HepG2 (cell line): Measurements from ENCODE around the gene TTLL1. TPM values are rescaled to one million over a fixed set of nuclear protein-coding genes. Genes with fewer than 3 reads are reported as not detected.

Source experiments
- ATAC-seq: fragments of 200-7000 bp; cut with Tn5 transposase; 3 replicates; pipeline ENCODE4 v1.9.1; 2020; ENCODE audit warnings: mild to moderate bottlenecking, moderate library complexity
- BruUV-seq: library from RNA; stranded (reverse); fragments of 400-500 nt; replicated peaks from 2 replicates; lab custom pipeline; 2021; lab: Mats Ljungman, UMichigan
- CTCF ChIA-PET: fragments of 300-600 bp; formaldehyde crosslinking; extraction: SDS; loops from one replicate; lab custom pipeline; 2021; ENCODE audit warnings: low total read pairs, inconsistent platforms, low intra/inter-chr PET ratio; lab: Yijun Ruan, JAX
- POLR2A ChIA-PET: fragments of 350-600 bp; sonication (Branson Sonifier 250); formaldehyde crosslinking; loops from one replicate; lab custom pipeline; 2020; ENCODE audit warnings: antibody characterized with exemption, inconsistent platforms; lab: Yijun Ruan, JAX
- DNase-seq: peaks from one replicate; pipeline ENCODE4 v3.0.0-alpha.2; 2015; ENCODE audit warnings: low spot score
- FAIRE-seq: peaks from 3 replicates; lab custom pipeline; 2011; peaks lifted over from hg19 to GRCh38; lab: Jason Lieb, UNC
- H2AFZ ChIP-seq: one replicate; pipeline ENCODE4 v1.6.1; 2011; ENCODE audit warnings: low read length, inconsistent platforms
- H3K27ac ChIP-seq: fragments of 300-600 bp; 3 replicates; pipeline ENCODE4 v1.8.0; 2011; ENCODE audit warnings: mixed run types, mild to moderate bottlenecking, mixed read lengths, low read length, inconsistent platforms; ENCODE audit not compliant: insufficient read depth; ENCODE audit errors: extremely low read length
- H3K27me3 ChIP-seq, 2 experiments: fragments of 200-600 bp in 1 of 2; 2 replicates in 1 of 2; 3 replicates in 1 of 2; pipeline versions ENCODE4 v1.6.0 to v1.8.0; 2011; ENCODE audit warnings: low read length in 2 of 2, mild to moderate bottlenecking in 2 of 2, moderate library complexity in 2 of 2, inconsistent platforms in 1 of 2; ENCODE audit not compliant: insufficient read depth in 2 of 2, control insufficient read depth in 1 of 2
- H3K36me3 ChIP-seq, 2 experiments: fragments of 200-600 bp in 1 of 2; replicated peaks in 1 of 2; 2 replicates in 1 of 2; 3 replicates in 1 of 2; pipeline versions ENCODE4 v1.5.1 to v1.8.0; 2011; ENCODE audit warnings: low read length in 2 of 2, inconsistent platforms in 1 of 2; ENCODE audit not compliant: insufficient read depth in 2 of 2, control insufficient read depth in 1 of 2
- H3K4me1 ChIP-seq: 2 replicates; pipeline ENCODE4 v1.5.1; 2012; ENCODE audit warnings: low read length, inconsistent platforms; ENCODE audit not compliant: insufficient read depth
- H3K4me2 ChIP-seq: 2 replicates; pipeline ENCODE4 v1.6.0; 2011; ENCODE audit warnings: low read depth, low read length, inconsistent platforms
- H3K4me3 ChIP-seq, 3 experiments: fragments of 200-600 bp in 1 of 3; sonication (generic), shearing (Covaris generic) in 1 of 3; replicated peaks in 1 of 3; 2 replicates each; pipeline ENCODE4 v1.5.1; 2011 to 2016; ENCODE audit warnings: low read length in 3 of 3, inconsistent platforms in 2 of 3, low read depth in 2 of 3, mild to moderate bottlenecking in 2 of 3, control low read depth in 1 of 3, mixed read lengths in 1 of 3; ENCODE audit not compliant: insufficient read depth in 1 of 3
- H3K79me2 ChIP-seq: one replicate; pipeline ENCODE4 v1.6.1; 2011; ENCODE audit warnings: low read length, inconsistent platforms; ENCODE audit not compliant: insufficient read depth
- H3K9ac ChIP-seq: 2 replicates; pipeline ENCODE4 v1.6.0; 2011; ENCODE audit warnings: mild to moderate bottlenecking, low read depth, low read length, inconsistent platforms; ENCODE audit not compliant: insufficient read depth
- H3K9me3 ChIP-seq: 2 replicates; pipeline ENCODE4 v1.5.1; 2012; ENCODE audit warnings: mild to moderate bottlenecking, low read length
- H4K20me1 ChIP-seq: 2 replicates; pipeline ENCODE4 v1.6.0; 2011; ENCODE audit warnings: inconsistent platforms, mild to moderate bottlenecking, low read length, moderate library complexity; ENCODE audit not compliant: insufficient read depth
- AGO2 ChIP-seq: fragments of 200-400 bp; formaldehyde crosslinking; optimal IDR thresholded peaks from 2 replicates; pipeline ENCODE3; 2017; ENCODE audit warnings: mild to moderate bottlenecking, low read depth, low read length, moderate library complexity
- DMAP1 ChIP-seq: IDR thresholded peaks from 2 replicates; pipeline ENCODE4 v1.6.1; 2016
- HNRNPL ChIP-seq: fragments of 200-400 bp; formaldehyde crosslinking; IDR thresholded peaks from 2 replicates; pipeline ENCODE4 v1.6.1; 2017; ENCODE audit warnings: mild to moderate bottlenecking, low read depth, low read length
- HOXA5 ChIP-seq: sonication (generic); formaldehyde crosslinking; IDR thresholded peaks from 2 replicates; pipeline ENCODE4 v1.4.0; 2020; ENCODE audit warnings: missing genetic modification reagents
- KAT2B ChIP-seq: fragments of 150-350 bp; IDR thresholded peaks from 2 replicates; pipeline ENCODE4 v1.6.1; 2014; ENCODE audit warnings: low read depth, low read length, borderline replicate concordance
- MED1 ChIP-seq: sonication (generic); formaldehyde crosslinking; IDR thresholded peaks from 2 replicates; pipeline ENCODE4 v1.4.0; 2020; ENCODE audit warnings: missing genetic modification reagents
- MEF2D ChIP-seq: sonication (generic); formaldehyde crosslinking; IDR thresholded peaks from 2 replicates; pipeline ENCODE4 v1.5.1; 2020; ENCODE audit warnings: mild to moderate bottlenecking, missing genetic modification reagents
- SAP130 ChIP-seq: IDR thresholded peaks from 2 replicates; pipeline ENCODE4 v1.6.1; 2016; ENCODE audit warnings: low read depth
- ZFX ChIP-seq: sonication (generic); formaldehyde crosslinking; IDR thresholded peaks from 2 replicates; pipeline ENCODE4 v1.4.0; 2020; ENCODE audit warnings: mild to moderate bottlenecking, low read depth, missing genetic modification reagents, moderate library complexity
- ZNF75D ChIP-seq: sonication (generic); formaldehyde crosslinking; IDR thresholded peaks from 2 replicates; pipeline ENCODE4 v1.8.1; 2023; ENCODE audit warnings: missing genetic modification reagents, mild to moderate bottlenecking, borderline replicate concordance
- ZSCAN25 ChIP-seq: sonication (generic); formaldehyde crosslinking; IDR thresholded peaks from 2 replicates; pipeline ENCODE4 v1.8.0; 2022; ENCODE audit warnings: mild to moderate bottlenecking, missing genetic modification reagents
- WGBS: methylation state at CpG from one replicate; pipeline ENCODE4 v1.1.6; 2017; ENCODE audit warnings: low lambda C conversion rate; 5-methylcytosine and 5-hydroxymethylcytosine counted together
- in situ Hi-C: cut with HindIII; loops from 2 replicates; pipeline ENCODE4 v1.10.0; 2017; ENCODE audit warnings: low pct_unique_long_range_greater_than_20kb; ENCODE audit not compliant: extremely low pct_ligation_motif_present
- intact Hi-C: fragments of 100-400 bp; cut with micrococcal nuclease; formaldehyde crosslinking; loops from one replicate; pipeline ENCODE4 v1.10.0; 2022; ENCODE audit not compliant: unreplicated experiment
- polyA plus RNA-seq, 8 experiments: library from polyadenylated mRNA; depleted of rRNA in 3 of 8; stranded (reverse) in 7 of 8; unstranded in 1 of 8; fragments of >200 nt; fragmentation: Illumina TruSeq in 4 of 8; extraction: Trizol in 4 of 8; gene quantifications; 2 replicates each; pipeline versions ENCODE4 v1.2.1 to v1.2.3, GENCODE V29; 2011 to 2016; ENCODE audit warnings: low read depth in 4 of 8, missing spikeins in 1 of 8, mixed read lengths in 1 of 8; ENCODE audit not compliant: insufficient read depth in 1 of 8
- total RNA-seq, 5 experiments: library from RNA; depleted of rRNA; stranded (reverse); fragments of >200 nt; fragmentation: Illumina TruSeq; extraction: Trizol; gene quantifications; 2 replicates each; pipeline ENCODE4 v1.2.3, GENCODE V29; 2016; ENCODE audit warnings: low read depth in 1 of 5
- TF ChIP-seq, protein P1 (sequence below): sonication (generic); formaldehyde crosslinking; IDR thresholded peaks from 2 replicates; pipeline ENCODE4 v1.5.0; 2020; ENCODE audit warnings: mild to moderate bottlenecking, missing genetic modification reagents, borderline replicate concordance
- TF ChIP-seq, protein P2 (sequence below): IDR thresholded peaks from 2 replicates; pipeline ENCODE4 v1.6.1; 2016; ENCODE audit warnings: missing compliant biosample characterization, missing genetic modification reagents, borderline replicate concordance
- TF ChIP-seq, protein P3 (sequence below): sonication (generic); formaldehyde crosslinking; IDR thresholded peaks from 2 replicates; pipeline ENCODE4 v1.4.0; 2020; ENCODE audit warnings: missing genetic modification reagents
- TF ChIP-seq, protein P4 (sequence below): sonication (generic); formaldehyde crosslinking; IDR thresholded peaks from 2 replicates; pipeline ENCODE4 v1.4.0; 2020; ENCODE audit warnings: mild to moderate bottlenecking, missing genetic modification reagents
- TF ChIP-seq, protein P5 (sequence below): IDR thresholded peaks from 2 replicates; pipeline ENCODE4 v1.6.1; 2012; ENCODE audit warnings: inconsistent platforms

Gene TTLL1
- total and polyA plus RNA-seq, 2 of the 13 experiments (the other 11 are each of a cell fraction or from before 2014, with no cell fraction given): 1.6 to 5.3 TPM

DNA sequence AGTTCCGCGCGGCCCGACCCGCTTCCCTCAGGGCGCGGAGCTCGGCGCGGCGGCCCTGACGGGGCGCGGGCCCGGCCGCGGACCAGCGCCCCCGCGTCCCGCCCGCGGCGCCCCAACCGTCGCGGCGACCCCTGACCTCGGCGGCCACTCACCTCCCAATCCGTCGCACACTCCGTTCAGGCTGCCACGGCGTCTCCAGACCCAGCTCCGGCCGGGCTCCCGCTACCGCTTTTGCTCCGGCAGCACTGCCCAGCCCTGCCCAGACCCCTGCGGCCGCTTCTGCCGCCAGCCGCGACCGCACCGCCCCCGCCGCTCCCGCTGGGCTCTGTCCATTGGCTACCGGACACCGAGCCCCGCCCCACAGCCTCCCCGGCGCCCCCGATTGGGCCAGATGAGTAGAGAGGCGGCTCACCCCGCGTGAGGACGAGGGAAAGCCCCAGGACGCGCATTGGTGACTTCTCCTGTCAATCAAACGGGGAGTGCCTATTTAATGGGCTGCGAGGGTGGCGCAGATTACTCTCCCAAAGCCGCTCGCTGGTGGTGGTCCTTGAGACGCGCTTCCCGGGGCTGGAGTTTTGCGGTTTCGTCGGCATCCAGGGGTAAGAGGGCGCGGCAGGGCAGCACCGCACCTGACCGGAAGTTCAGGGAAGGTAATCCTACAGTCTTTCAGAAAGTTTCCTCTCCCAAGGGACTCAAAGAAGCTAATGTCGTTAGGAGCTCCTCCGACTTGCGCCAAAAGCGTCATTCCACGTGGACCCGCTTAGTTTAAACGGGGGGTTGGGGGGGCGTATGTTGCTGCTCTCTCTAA, 74.1 kb downstream of the TTLL1 start, which contains the start of gene PACSIN2 (continued):
- TF ChIP-seq, protein P1, sequence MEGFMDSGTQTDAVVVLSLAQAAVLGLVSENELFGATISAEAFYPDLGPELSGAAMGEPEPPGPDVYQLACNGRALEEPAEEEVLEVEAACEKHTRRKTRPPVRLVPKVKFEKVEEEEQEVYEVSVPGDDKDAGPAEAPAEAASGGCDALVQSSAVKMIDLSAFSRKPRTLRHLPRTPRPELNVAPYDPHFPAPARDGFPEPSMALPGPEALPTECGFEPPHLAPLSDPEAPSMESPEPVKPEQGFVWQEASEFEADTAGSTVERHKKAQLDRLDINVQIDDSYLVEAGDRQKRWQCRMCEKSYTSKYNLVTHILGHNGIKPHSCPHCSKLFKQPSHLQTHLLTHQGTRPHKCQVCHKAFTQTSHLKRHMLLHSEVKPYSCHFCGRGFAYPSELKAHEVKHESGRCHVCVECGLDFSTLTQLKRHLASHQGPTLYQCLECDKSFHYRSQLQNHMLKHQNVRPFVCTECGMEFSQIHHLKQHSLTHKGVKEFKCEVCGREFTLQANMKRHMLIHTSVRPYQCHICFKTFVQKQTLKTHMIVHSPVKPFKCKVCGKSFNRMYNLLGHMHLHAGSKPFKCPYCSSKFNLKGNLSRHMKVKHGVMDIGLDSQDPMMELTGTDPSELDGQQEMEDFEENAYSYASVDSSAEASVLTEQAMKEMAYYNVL: peak; percentile 26; the same call in 1 of the 2 replicates
- TF ChIP-seq ZNF75D (CRISPR knock-in tag): no peak
- peak; percentile 77 for TF ChIP-seq MEF2D (CRISPR knock-in tag)
- no peak for TF ChIP-seq KAT2B
- peak; percentile 56; the same call in 1 of the 2 replicates for TF ChIP-seq HNRNPL
- TF ChIP-seq MED1 (CRISPR knock-in tag): peak; percentile 63
- peak; percentile 88 for TF ChIP-seq HOXA5 (CRISPR knock-in tag)

DNA sequence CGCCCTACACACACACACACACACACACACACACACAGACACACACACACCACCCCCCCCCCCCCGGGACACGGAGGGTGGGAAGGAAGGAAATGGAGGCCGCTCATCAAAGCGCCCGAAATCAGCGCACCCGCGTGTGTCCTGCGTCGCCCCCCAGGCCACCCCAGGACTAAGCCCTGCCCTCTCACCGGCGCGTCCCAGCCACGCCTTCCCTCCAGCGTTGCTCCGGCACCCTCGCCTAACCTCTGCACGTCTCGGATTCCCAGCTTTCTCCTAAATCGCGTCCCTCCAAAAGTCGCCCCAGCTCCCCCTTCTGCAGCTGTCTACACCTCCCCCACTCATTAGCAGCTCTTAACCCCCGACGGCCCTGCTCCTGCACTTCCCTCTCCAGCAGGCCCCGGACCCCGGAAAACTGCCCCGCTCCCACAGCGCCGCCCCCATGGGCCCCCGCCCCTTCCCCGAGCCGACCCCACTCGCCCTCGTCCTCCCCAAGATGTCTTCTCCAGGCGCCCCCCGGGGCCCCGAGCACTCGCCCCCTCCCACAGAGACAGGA, 74.8 kb downstream of the TTLL1 start:
- no peaks in the 10 kb centered on the region; a peak in 1 of 5 replicates for H3K27me3 ChIP-seq
- H3K4me2 ChIP-seq: peak overlapping the region; percentile 92
- no peaks in the 10 kb centered on the region for H3K9me3 ChIP-seq
- peaks cover 79% of the 10 kb centered on the region for H3K4me1 ChIP-seq
- CTCF ChIA-PET: no interaction called here
- H3K36me3 ChIP-seq: no peaks in the 10 kb centered on the region
- intact Hi-C loops (no loop called here), in situ Hi-C loops (no loop called here)
- H3K79me2 ChIP-seq: peaks cover 52% of the 10 kb centered on the region
- WGBS: 2% methylated on average over 26 of the region's 39 CpGs
- peak overlapping the region; percentile 90 to 92 (median 91) for H3K4me3 ChIP-seq
- DNase-seq (peak; percentile 32), FAIRE-seq (no peak), ATAC-seq (peak; percentile 18; the same call in 2 of the 3 replicates)
- no TSS peak for BruUV-seq
- H3K27ac ChIP-seq: peak overlapping the region; percentile 58
- no peak overlapping the region for H2AFZ ChIP-seq
- POLR2A ChIA-PET: interaction anchor here (0.6 to 8.7 kb wide), 24 partner anchors 10 to 407 kb away, joined by 3 to 185 read pairs (median 7); no protein-coding TSS in a partner anchor
- peak overlapping the region; percentile 81 for H3K9ac ChIP-seq
- peaks cover 23% of the 10 kb centered on the region for H4K20me1 ChIP-seq
- TF ChIP-seq, protein P2, sequence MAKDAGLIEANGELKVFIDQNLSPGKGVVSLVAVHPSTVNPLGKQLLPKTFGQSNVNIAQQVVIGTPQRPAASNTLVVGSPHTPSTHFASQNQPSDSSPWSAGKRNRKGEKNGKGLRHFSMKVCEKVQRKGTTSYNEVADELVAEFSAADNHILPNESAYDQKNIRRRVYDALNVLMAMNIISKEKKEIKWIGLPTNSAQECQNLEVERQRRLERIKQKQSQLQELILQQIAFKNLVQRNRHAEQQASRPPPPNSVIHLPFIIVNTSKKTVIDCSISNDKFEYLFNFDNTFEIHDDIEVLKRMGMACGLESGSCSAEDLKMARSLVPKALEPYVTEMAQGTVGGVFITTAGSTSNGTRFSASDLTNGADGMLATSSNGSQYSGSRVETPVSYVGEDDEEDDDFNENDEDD (CRISPR knock-in tag): peak; percentile 33; the same call in 1 of the 2 replicates
- TF ChIP-seq, protein P3, sequence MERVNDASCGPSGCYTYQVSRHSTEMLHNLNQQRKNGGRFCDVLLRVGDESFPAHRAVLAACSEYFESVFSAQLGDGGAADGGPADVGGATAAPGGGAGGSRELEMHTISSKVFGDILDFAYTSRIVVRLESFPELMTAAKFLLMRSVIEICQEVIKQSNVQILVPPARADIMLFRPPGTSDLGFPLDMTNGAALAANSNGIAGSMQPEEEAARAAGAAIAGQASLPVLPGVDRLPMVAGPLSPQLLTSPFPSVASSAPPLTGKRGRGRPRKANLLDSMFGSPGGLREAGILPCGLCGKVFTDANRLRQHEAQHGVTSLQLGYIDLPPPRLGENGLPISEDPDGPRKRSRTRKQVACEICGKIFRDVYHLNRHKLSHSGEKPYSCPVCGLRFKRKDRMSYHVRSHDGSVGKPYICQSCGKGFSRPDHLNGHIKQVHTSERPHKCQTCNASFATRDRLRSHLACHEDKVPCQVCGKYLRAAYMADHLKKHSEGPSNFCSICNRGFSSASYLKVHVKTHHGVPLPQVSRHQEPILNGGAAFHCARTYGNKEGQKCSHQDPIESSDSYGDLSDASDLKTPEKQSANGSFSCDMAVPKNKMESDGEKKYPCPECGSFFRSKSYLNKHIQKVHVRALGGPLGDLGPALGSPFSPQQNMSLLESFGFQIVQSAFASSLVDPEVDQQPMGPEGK: peak; percentile 88
- TF ChIP-seq, protein P4, sequence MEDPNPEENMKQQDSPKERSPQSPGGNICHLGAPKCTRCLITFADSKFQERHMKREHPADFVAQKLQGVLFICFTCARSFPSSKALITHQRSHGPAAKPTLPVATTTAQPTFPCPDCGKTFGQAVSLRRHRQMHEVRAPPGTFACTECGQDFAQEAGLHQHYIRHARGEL (CRISPR knock-in tag): no peak
- no peak for TF ChIP-seq ZSCAN25 (CRISPR knock-in tag)
- TF ChIP-seq AGO2: peak; percentile 51
- 0 out of 2 replicates have a peak, but pooled peaks have one; percentile 3 for TF ChIP-seq ZFX (CRISPR knock-in tag)
- TF ChIP-seq, protein P5, sequence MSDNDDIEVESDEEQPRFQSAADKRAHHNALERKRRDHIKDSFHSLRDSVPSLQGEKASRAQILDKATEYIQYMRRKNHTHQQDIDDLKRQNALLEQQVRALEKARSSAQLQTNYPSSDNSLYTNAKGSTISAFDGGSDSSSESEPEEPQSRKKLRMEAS: peak; percentile 41
- 0 out of 2 replicates have a peak, but pooled peaks have one; percentile 39 for TF ChIP-seq DMAP1
- TF ChIP-seq SAP130 (CRISPR knock-in tag): peak; percentile 60; the same call in 1 of the 2 replicates
